Measurements from ENCODE around the gene TTC34. TPM values are rescaled to one million over a fixed set of nuclear protein-coding genes. Genes with fewer than 3 reads are reported as not detected.
A peak's percentile ranks its signal among the peaks of the same experiment; 100 is the strongest.

Gene TTC34
- total and polyA plus RNA-seq, 9 of the 15 experiments (the other 6 are each of a cell fraction or from before 2014, with no cell fraction given): 0.03 to 0.38 (median 0.05) TPM; not detected in 2

- TF ChIP-seq ZBTB40 (IDR thresholded peaks at IDR 0.05) (peak; percentile 90), ZBTB40 (CRISPR knock-in tag; IDR thresholded peaks at IDR 0.05) (no peak), CBX1 (IDR thresholded peaks at IDR 0.05; ENCODE audit: low read depth) (0 out of 2 replicates have a peak, but pooled peaks have one; percentile 39), U2AF1 (optimal IDR thresholded peaks at IDR 0.05; ENCODE audit: low read depth, low read length) (peak; percentile 78), CHCHD3 (CRISPR knock-in tag; IDR thresholded peaks at IDR 0.05) (0 out of 2 replicates have a peak, but pooled peaks have one; percentile 17), MYC (IDR thresholded peaks at IDR 0.05; ENCODE audit: low read depth, low read length) (peak; percentile 43; the same call in 1 of the 2 replicates), MYC (CRISPR knock-in tag; IDR thresholded peaks at IDR 0.05; ENCODE audit: borderline replicate concordance, low read depth) (no peak), ATF1 (CRISPR knock-in tag; IDR thresholded peaks at IDR 0.05) (no peak), ATF1 (tag; IDR thresholded peaks at IDR 0.05) (peak; percentile 57), RBBP5 (IDR thresholded peaks at IDR 0.05; ENCODE audit: borderline replicate concordance, insufficient read depth, low read length, poor library complexity, severe bottlenecking) (peak; percentile 12), TFAP4 (CRISPR knock-in tag; IDR thresholded peaks at IDR 0.05; ENCODE audit: borderline replicate concordance) (peak; percentile 38; the same call in 1 of the 2 replicates)
- TF ChIP-seq, protein P1, sequence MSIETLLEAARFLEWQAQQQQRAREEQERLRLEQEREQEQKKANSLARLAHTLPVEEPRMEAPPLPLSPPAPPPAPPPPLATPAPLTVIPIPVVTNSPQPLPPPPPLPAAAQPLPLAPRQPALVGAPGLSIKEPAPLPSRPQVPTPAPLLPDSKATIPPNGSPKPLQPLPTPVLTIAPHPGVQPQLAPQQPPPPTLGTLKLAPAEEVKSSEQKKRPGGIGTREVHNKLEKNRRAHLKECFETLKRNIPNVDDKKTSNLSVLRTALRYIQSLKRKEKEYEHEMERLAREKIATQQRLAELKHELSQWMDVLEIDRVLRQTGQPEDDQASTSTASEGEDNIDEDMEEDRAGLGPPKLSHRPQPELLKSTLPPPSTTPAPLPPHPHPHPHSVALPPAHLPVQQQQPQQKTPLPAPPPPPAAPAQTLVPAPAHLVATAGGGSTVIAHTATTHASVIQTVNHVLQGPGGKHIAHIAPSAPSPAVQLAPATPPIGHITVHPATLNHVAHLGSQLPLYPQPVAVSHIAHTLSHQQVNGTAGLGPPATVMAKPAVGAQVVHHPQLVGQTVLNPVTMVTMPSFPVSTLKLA (conservative IDR thresholded peaks at IDR 0.05): peak in 1 of 2 experiments; percentile 57; a peak in 2 of 4 replicates
Measured at GRCh38 chr1:2642560-2643413, 158.7 kb downstream of the TTC34 start (continued).
